Esophagus muscularis mucosa (tissue), 4 donors: ENCODE measurements around the gene CDC34. TPM values are rescaled to one million over a fixed set of nuclear protein-coding genes. Genes with fewer than 3 reads are reported as not detected.

Experiments
- DNase-seq: peaks from one replicate; pipeline ENCODE4 v3.0.0-alpha.2; 2017; ENCODE audit errors: extremely low spot score
- H3K27ac ChIP-seq, 4 donors: fragments of 200-600 bp; sonication (generic); replicated peaks in 1 of 4; 1 replicate in 3 of 4; 2 replicates in 1 of 4; pipeline ENCODE4 v1.5.1; 2016 to 2019; ENCODE audit warnings: mild to moderate bottlenecking in 1 of 4
- H3K27me3 ChIP-seq, 4 donors: fragments of 200-600 bp; sonication (generic); one replicate each; pipeline versions ENCODE4 v1.5.1 to v1.6.0; 2016 to 2019
- H3K36me3 ChIP-seq, 4 donors: fragments of 200-600 bp; sonication (generic); one replicate each; pipeline ENCODE4 v1.5.1; 2016 to 2019
- H3K4me1 ChIP-seq, 4 donors: fragments of 200-600 bp; sonication (generic); one replicate each; pipeline ENCODE4 v1.5.1; 2016 to 2019
- H3K4me3 ChIP-seq, 4 donors: fragments of 200-600 bp; sonication (generic); 1 replicate in 2 of 4; 2 replicates in 2 of 4; pipeline ENCODE4 v1.5.1; 2016 to 2019; ENCODE audit warnings: mild to moderate bottlenecking in 4 of 4, moderate library complexity in 1 of 4
- H3K9me3 ChIP-seq, 4 donors: fragments of 200-600 bp; sonication (generic); 1 replicate in 3 of 4; 2 replicates in 1 of 4; pipeline ENCODE4 v1.5.1; 2016 to 2019
- EP300 ChIP-seq: sonication (generic); formaldehyde crosslinking; IDR thresholded peaks from one replicate; pipeline ENCODE4 v1.6.1; 2017; ENCODE audit warnings: antibody characterized with exemption
- POLR2A ChIP-seq: fragments of 450-650 bp; IDR thresholded peaks from one replicate; pipeline ENCODE4 v1.6.1; 2017; ENCODE audit warnings: antibody characterized with exemption, moderate library complexity, mild to moderate bottlenecking, low read depth
- POLR2AphosphoS5 ChIP-seq, 2 donors: sonication (generic); formaldehyde crosslinking; IDR thresholded peaks; one replicate each; pipeline ENCODE4 v1.6.1; 2017; ENCODE audit warnings: antibody characterized with exemption in 2 of 2
- WGBS: methylation state at CpG from one replicate; pipeline ENCODE4 v1.1.5; 2018; 5-methylcytosine and 5-hydroxymethylcytosine counted together
- intact Hi-C: fragments of 100-400 bp; cut with DNase I; formaldehyde crosslinking; loops from one replicate; pipeline ENCODE4 v1.15.1; 2023
- total RNA-seq, 4 donors: library from RNA; depleted of rRNA; stranded (reverse); fragments of >200 nt; gene quantifications; one replicate each; pipeline versions ENCODE4 v1.1.0 to v1.2.1, GENCODE V29; 2016
- TF ChIP-seq, protein P1 (sequence below), 3 experiments: fragments of 200-600 bp in 2 of 3; fragments of 450-650 bp in 1 of 3; sonication (generic) in 2 of 3; IDR thresholded peaks; one replicate each; pipeline ENCODE4 v1.5.1; 2017 to 2019; ENCODE audit warnings: antibody characterized with exemption in 3 of 3, mild to moderate bottlenecking in 2 of 3, moderate library complexity in 1 of 3

The CDC34 gene
- total RNA-seq, 4 donors from 2014 or later, result 62.5 to 100 (median 76.2) TPM

DNA sequence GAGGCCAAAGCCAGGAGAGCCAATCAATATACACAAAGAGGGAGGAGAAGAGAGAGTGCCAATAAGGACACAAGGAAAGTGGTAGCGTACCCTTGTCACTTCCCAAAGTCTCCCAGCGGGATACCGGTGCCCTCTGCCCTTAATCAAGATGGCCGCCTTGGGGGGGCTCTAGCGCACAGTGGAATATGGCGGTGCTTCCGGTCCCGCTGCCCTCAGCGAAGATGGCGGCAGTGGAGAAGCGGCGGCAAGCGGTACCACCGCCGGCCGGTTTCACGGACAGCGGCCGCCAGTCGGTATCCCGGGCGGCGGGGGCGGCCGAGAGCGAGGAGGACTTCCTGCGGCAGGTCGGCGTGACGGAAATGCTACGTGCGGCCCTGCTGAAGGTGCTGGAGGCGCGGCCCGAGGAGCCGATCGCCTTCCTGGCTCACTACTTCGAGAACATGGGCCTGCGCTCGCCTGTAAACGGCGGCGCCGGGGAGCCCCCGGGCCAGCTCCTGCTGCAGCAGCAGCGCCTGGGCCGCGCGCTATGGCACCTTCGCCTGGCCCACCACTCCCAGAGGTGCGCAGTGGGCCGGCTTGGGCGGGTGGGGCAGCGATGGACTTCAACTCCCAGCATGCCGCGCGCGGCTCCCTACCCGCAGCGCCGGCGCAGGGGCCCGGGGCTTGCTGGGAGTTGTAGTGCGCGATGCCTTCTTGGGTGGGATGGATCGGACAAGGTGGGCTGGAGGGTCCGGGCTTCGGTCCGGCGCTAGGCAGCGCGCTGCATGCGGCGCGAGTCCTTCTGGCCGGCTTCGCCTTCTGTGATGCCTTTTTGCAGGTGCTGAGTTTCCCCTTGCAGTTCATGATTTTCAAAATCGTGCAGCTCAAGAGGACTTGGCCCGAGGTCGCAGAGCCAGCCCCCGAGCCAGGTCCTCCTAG, 24.0 kb upstream of the CDC34 start, which contains the start of gene TPGS1:
TPGS1 (plus strand) TSS at position 212 of the 918 bp plus-strand sequence; CDS start at position 222, 10 bp downstream.
- intact Hi-C loops, result no loop called here
- DNase-seq, result no peak
- TF ChIP-seq, protein P1, sequence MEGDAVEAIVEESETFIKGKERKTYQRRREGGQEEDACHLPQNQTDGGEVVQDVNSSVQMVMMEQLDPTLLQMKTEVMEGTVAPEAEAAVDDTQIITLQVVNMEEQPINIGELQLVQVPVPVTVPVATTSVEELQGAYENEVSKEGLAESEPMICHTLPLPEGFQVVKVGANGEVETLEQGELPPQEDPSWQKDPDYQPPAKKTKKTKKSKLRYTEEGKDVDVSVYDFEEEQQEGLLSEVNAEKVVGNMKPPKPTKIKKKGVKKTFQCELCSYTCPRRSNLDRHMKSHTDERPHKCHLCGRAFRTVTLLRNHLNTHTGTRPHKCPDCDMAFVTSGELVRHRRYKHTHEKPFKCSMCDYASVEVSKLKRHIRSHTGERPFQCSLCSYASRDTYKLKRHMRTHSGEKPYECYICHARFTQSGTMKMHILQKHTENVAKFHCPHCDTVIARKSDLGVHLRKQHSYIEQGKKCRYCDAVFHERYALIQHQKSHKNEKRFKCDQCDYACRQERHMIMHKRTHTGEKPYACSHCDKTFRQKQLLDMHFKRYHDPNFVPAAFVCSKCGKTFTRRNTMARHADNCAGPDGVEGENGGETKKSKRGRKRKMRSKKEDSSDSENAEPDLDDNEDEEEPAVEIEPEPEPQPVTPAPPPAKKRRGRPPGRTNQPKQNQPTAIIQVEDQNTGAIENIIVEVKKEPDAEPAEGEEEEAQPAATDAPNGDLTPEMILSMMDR (IDR thresholded peaks at IDR 0.05), result no peak
- TF ChIP-seq POLR2A (no peak), POLR2AphosphoS5 (IDR thresholded peaks at IDR 0.05) (peak; percentile 66 to 73), EP300 (no peak)
- H3K4me3 ChIP-seq, result peak within 1 kb of the TSS; percentile 73 to 100 (median 92)
- no peaks in the 10 kb centered on the region for H3K27me3 ChIP-seq
- WGBS, result 0% methylated on average over 18 of the region's 81 CpGs
- peaks cover 0 to 11% (median 10%) of the 10 kb centered on the region in 4 donors for H3K36me3 ChIP-seq
- peaks cover 27 to 47% (median 40%) of the 10 kb centered on the region in 4 donors for H3K4me1 ChIP-seq
- peak within 1 kb of the TSS; percentile 91 to 97 (median 92) for H3K27ac ChIP-seq
- no peaks in the 10 kb centered on the region for H3K9me3 ChIP-seq

DNA sequence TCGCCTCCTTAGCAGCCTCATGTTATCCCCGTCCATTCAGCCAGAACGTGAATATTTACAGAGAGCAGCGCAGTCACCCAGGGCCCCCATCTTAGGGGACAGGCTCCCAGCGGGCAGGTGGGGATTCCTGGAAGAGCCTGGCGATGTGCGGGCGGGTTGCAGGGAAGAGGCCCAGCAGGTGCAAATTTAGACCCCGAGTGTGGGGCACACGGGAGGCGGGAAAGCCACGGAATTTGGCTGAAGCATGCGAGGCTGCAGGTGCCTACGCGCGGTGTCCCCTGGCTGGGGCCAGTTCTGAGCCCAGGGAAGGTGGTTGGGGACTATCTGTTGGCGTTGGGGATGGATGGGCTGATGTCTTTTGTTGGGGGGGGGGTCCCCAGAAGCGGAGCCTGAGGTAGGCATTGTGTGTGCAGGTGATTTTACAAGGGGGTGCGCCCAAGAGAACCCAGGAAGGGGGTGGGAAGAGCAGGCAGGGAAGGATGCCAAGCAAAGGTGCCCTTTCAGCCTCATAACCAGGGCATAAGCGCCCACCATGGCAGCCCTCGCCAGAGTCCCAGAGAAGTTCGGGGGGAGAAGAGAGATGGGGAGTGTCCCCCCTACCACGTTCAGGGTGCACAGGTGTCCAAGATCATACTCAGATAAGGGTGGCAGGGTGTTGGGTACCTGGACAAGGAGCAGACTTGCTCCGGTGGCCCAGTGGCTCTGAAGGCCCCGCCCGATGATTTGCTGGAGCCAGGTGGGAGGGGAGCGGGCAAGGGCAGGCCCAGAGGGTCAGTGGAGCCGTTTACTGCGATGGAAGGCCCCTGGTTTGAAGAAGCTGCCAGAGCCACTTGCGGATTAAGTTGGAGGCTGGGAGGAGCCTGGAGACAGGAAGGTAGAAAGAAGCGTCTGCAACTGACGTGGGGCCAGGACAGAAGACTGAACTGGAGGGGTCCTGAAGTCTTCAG, 23.1 kb upstream of the CDC34 start:
- intact Hi-C loops, result no loop called here
- peaks cover 0 to 11% (median 10%) of the 10 kb centered on the region in 4 donors for H3K36me3 ChIP-seq
- DNase-seq, result no peak
- peaks cover 31 to 52% (median 40%) of the 10 kb centered on the region in 4 donors for H3K4me1 ChIP-seq
- H3K27ac ChIP-seq, result peak overlapping the region in 3 of 4 donors; percentile 91 to 94 (median 91)
- H3K9me3 ChIP-seq, result no peaks in the 10 kb centered on the region
- TF ChIP-seq, protein P1 (IDR thresholded peaks at IDR 0.05), result no peak
- no peak for TF ChIP-seq EP300
- TF ChIP-seq POLR2A, result no peak
- no peak for TF ChIP-seq POLR2AphosphoS5 (IDR thresholded peaks at IDR 0.05)
- WGBS, result 77% methylated on average over 23 of the region's 32 CpGs
- H3K4me3 ChIP-seq, result peak overlapping the region; percentile 73 to 100 (median 92)
- no peaks in the 10 kb centered on the region for H3K27me3 ChIP-seq

DNA sequence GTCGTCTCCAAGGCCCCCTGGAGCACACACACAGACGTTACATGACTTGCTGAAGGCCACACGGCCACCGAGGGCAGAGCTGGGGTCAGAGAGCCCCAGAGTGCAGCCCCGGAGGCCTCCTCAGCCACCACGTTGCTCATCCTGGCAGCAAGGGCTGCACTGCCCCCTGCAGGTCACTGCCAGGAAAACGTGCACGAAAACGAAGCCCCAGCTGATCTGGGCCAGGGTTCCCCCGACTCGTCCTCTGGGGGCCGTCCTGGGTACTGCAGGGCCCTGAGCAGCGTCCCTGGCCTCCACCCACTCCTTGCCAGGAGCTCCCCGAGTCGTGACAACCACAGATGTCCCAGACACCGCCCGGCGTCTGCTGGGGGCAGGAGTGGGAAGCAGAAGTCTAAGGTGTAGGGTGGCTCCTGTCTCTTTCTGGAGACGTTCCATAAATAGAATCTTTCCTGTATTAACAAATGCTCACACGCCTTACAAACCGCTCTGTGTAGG, 20.9 kb upstream of the CDC34 start:
- peak overlapping the region; percentile 25 to 37 (median 30) for H3K4me3 ChIP-seq
- H3K27ac ChIP-seq, result peak overlapping the region; percentile 66 to 82 (median 74)
- peaks cover 31 to 51% (median 40%) of the 10 kb centered on the region in 4 donors for H3K4me1 ChIP-seq
- WGBS, result 4% methylated on average over 3 of the region's 21 CpGs
- H3K36me3 ChIP-seq, result peaks cover 0 to 13% (median 10%) of the 10 kb centered on the region in 4 donors
- intact Hi-C loops, result no loop called here
- no peak for DNase-seq
- TF ChIP-seq EP300 (no peak), POLR2AphosphoS5 (IDR thresholded peaks at IDR 0.05) (peak; percentile 34 to 56), POLR2A (no peak)
- TF ChIP-seq, protein P1 (IDR thresholded peaks at IDR 0.05), result peak; percentile 78 to 95 (median 85)
- no peaks in the 10 kb centered on the region for H3K27me3 ChIP-seq
- H3K9me3 ChIP-seq, result no peaks in the 10 kb centered on the region

DNA sequence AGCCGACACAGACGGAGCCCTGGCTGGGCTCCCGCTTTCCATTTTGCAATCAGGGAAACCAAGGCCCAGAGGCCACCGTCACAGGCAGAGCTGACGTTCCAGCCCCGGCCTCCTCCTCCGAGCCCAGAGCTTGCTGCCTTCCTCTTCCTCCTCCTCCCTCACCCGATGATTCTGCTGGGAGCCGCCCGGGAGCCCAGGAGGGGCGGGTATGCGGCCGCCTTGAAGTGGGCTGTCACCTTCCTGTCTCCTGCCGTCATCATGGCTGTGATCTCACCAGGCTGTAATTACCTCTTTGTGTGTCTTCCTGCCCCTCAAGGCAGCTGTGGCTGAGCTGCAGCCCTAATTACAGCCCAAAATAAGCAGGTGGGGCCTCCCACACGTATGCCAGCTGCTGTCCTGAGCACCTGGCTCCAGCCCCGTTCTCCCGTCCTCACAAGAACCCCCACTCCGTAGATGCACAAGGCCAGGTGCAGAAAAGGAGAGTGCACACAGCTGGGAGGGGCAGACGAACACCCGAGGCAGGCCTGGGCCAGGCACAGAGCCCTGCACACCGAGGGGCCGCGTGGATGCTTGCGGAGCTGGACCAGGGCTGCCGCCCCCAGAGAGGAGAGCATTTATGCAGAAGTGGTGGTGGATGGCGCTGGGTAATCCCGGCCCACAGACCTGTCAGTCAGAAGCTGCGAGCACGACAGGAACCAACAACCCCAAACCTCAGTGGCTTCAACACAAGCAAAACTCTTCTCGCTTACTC, 20.3 kb upstream of the CDC34 start:
- H3K27ac ChIP-seq, result peak overlapping the region; percentile 66 to 82 (median 74)
- peak overlapping the region; percentile 25 to 37 (median 30) for H3K4me3 ChIP-seq
- TF ChIP-seq POLR2AphosphoS5 (IDR thresholded peaks at IDR 0.05), result peak; percentile 5 to 29
- TF ChIP-seq, protein P1 (IDR thresholded peaks at IDR 0.05), result no peak

More for the DNA sequence above, 20.3 kb upstream of the CDC34 start:
- peaks cover 0 to 13% (median 10%) of the 10 kb centered on the region in 4 donors for H3K36me3 ChIP-seq
- H3K4me1 ChIP-seq, result peaks cover 29 to 44% (median 36%) of the 10 kb centered on the region in 4 donors
- no peaks in the 10 kb centered on the region for H3K9me3 ChIP-seq
- intact Hi-C loops, result no loop called here
- 31% methylated on average over 26 of the region's 30 CpGs for WGBS
- no peak for DNase-seq
- no peaks in the 10 kb centered on the region for H3K27me3 ChIP-seq
